Keratinocyte (primary cell): ENCODE measurements around the gene KRTAP12-4.

Experiments used
- EZH2 ChIP-seq: IDR thresholded peaks from one replicate; pipeline ENCODE4 v1.6.1; 2012; ENCODE audit warnings: inconsistent platforms, mild to moderate bottlenecking, low read length, moderate library complexity
- TF ChIP-seq, protein P1 (sequence below), 3 experiments: IDR thresholded peaks in 1 of 3; conservative IDR thresholded peaks in 1 of 3; optimal IDR thresholded peaks in 1 of 3; 2 replicates in 2 of 3; 3 replicates in 1 of 3; pipeline versions ENCODE3 to v1.5.1; 2011; ENCODE audit warnings: low read length in 3 of 3, mild to moderate bottlenecking in 3 of 3, moderate library complexity in 2 of 3, control low read depth in 1 of 3, inconsistent platforms in 1 of 3; ENCODE audit not compliant: insufficient read depth in 2 of 3; ENCODE audit errors: extremely low read depth in 1 of 3

DNA sequence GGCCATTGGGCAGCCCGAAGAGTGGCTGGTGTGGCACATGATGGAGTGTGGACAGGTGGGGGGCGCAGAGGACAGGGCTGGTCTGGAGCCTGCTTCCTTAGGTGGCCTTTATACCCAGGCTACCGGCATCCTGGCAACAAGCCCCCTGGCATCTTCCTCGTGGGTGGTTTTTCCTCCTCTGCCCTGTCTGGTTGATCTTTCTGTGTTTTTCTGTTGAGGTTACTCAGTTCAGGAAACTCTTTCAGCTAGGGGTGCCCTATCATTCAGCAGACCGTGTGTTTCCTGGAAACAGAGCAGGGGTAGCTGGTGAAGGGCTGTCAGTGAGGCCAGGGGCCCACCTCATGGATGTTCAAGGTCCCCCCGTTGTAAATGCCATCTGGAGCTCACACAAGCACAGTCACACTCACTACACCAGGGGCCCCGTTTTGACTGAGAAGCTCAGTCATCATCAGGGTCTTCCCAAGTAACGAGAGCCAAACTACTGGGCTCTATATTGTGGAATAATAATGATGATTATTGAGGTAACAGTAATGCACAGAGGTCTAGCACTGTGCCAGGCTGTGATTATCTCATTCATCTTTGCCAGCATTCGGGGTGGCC is at the start of gene KRTAP12-4:
- no peak for TF ChIP-seq EZH2
- TF ChIP-seq, protein P1, sequence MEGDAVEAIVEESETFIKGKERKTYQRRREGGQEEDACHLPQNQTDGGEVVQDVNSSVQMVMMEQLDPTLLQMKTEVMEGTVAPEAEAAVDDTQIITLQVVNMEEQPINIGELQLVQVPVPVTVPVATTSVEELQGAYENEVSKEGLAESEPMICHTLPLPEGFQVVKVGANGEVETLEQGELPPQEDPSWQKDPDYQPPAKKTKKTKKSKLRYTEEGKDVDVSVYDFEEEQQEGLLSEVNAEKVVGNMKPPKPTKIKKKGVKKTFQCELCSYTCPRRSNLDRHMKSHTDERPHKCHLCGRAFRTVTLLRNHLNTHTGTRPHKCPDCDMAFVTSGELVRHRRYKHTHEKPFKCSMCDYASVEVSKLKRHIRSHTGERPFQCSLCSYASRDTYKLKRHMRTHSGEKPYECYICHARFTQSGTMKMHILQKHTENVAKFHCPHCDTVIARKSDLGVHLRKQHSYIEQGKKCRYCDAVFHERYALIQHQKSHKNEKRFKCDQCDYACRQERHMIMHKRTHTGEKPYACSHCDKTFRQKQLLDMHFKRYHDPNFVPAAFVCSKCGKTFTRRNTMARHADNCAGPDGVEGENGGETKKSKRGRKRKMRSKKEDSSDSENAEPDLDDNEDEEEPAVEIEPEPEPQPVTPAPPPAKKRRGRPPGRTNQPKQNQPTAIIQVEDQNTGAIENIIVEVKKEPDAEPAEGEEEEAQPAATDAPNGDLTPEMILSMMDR (optimal IDR thresholded peaks at IDR 0.05 in 1 of 3, IDR thresholded peaks at IDR 0.05 in 1 of 3, conservative IDR thresholded peaks at IDR 0.05 in 1 of 3; ENCODE audit: extremely low read depth in 1 of 3, insufficient read depth in 2 of 3, low read length in 3 of 3) = no peak
